ENCODE results near the gene MED28.
"Not testable (repeated sequence)": the region's sequence is repeated elsewhere in the genome, so short reads cannot be mapped to it uniquely, and the experiment has no call there.

The MED28 gene

GRCh38 chr4:17614416-17615299 is at the start of gene MED28:
Gene MED28 (plus strand): TSS chr4:17614641. CDS start chr4:17614655, 14 bp downstream.
- DNase-seq, result peak; percentile 92 to 98 (median 97)

DNA sequence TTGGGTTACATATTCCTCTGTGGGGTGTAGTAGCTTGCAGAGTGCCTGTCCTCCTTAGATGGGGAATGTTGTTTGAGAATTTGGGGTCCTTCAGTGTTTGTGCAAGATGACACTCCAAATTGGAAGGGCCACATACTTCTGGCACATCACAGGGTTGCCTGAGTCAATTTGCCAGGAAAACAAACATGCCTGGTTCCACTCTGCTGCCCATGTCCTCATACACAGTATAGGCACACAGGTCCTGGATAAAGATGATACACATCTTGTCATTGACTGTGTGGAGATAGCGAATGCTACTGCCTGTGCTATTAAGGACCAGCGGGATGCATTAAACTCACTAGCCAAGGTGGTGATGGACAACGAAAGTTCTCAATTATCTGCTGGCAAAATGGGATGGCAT is 48.6 kb upstream of the MED28 start:
- no peak for DNase-seq

DNA sequence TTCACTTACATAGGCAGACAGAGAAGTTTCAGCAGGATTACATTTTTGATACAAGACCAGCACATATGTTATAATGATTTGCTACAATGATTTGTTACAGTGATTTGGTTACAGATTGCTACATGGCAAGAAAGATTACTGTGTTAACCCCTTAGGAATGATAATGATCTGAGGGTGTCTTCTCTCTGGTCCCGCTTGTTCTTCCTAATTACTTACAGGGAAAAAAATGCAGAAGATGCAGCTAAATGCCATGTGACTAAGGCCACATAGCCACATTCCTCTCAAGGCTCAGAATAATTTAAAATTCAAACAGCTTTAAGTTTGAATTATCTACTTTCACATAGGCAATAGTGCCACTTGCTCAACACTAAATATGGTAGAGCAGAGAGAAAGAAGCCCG is 47.2 kb upstream of the MED28 start:
- no peak for DNase-seq

DNA sequence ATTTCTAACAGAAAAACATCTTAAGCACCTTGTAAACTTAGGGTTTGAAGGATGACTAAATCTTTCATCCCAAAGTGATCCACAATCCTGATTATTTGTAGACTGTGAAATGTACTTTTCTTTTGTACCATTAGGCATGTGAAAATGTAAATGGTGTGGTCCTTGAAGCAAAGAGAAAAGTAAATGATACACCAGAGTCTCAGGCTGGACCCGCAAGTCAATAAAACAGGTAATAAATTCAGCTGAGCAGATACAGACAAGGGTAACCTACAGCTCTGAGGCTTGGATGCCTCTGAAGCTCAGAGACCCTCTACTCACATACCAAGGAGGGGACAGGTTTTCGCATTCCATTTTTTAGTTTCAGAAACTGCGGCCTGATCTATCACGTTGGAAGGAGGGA is 40.2 kb upstream of the MED28 start:
- no peak for DNase-seq

DNA sequence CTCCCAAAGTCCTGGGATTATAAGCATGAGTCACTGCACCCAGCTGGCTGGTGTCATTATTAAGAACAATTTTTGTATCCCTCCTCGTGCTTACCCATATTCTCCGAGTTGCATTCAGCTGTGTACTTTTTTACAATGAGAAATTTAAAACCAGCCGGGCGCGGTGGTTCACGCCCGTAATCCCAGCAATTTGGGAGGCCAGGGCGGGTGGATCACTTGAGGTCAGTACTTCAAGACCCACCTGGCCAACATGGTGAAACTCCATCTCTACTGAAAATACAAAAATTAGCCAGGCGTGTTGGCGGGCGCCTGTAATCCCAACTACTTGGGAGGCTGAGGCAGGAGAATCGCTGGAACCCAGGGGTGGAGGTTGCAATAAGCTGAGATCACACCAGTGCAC is 39.3 kb upstream of the MED28 start:
- not testable (repeated sequence) for DNase-seq

DNA sequence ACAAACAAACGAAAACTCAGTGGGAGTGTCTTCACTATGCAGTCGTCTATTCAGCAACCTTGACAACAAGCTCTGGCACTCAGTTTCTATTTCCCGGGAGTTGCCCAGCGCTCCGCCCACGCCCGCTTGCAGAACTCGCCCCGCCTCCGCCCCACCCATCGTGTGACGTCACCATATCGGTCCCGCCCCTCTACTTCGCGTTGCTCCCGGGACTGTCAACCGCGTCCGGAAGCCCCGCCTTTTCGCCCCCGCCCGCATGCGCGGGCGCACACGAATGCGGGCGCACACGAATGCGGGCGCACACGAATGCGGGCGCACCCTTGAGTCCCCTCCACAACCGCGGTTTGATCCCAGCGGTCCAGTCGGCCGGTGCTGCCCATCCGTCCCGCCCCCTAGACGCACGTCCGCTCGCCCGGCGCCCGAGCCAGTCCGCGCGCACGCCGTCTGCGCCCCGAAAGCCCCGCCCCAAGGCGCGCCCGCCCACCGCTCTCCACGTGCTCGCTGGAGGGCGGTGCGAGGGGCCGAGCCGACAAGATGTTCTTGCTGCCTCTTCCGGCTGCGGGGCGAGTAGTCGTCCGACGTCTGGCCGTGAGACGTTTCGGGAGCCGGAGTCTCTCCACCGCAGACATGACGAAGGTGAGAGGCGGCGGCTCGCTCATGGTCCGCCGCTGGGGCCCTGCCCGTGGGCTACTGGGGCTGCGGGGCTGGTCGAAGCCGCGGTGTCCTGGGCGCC is 37.3 kb upstream of the MED28 start, which contains the start of gene LAP3:
Gene LAP3, plus strand, starts transcription at position 267 of the 733 bp plus-strand sequence. Its CDS starts 268 bp downstream, at position 535.
- DNase-seq, result peak; percentile 98 to 99 (median 98)

GRCh38 chr4:17577665-17578481 is 36.6 kb upstream of the MED28 start:
- peak in 2 of 3 experiments; percentile 35 to 67 for DNase-seq

DNA sequence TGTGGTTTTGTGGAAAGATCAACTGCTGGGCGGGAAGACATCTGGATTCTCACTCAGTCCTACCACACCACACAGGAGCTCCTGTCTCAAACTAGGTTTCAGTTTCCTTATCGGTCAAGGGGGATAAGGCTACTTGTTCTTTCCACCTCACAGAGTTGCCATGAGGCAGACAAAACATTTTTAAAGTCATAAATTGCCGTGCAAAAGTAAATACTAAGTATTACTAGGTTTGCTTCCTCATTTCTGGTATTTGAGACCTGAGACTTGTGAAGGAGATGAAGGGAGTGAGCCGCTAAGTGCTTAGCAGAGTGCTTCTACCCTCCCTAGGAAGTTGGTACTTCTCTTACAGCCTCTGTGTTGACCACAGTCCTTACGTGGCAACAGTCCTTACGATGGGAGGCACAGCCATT is 36.0 kb upstream of the MED28 start:
- DNase-seq, result no peak

GRCh38 chr4:17580969-17581368 is 33.5 kb upstream of the MED28 start:
- no peak for DNase-seq

DNA sequence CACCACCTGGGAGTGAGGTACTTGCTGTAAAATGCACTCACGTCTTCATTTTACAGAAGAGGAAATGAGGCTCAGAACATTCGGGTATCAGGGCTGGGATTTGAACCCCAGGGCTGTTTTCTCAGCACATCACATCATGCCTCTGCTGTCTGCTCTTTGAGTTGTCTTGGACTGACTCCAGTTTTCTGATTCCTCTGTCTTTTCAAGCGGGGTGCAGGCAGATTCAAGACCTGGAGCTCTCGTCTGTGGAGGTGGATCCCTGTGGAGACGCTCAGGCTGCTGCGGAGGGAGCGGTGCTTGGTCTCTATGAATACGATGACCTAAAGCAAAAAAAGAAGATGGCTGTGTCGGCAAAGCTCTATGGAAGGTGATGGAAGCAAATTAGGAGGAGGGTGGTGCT is 31.2 kb upstream of the MED28 start:
- DNase-seq, result no peak

DNA sequence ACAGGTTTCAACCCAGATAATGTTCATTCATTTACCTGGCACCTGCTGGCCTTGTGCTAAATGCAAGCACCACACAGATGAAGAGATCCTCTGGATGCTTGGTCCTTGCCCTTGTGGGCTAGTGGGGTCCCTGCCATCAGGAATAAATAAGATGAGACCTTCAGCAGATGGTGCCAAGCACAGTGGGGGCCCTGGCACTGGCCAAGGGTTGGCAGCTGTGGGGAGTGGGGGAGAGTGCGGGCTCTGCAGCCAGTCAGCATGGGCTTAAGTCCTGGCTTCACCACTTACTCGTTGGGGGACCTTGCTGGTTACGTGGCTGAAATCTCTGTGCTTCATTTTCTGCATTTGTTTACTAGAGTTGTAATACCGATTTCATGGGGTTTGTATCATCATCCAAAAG is 30.5 kb upstream of the MED28 start:
- DNase-seq, result no peak

GRCh38 chr4:17584521-17585213 is 29.8 kb upstream of the MED28 start:
- no peak for DNase-seq

GRCh38 chr4:17587094-17587822 is 27.2 kb upstream of the MED28 start:
- DNase-seq, result no peak

DNA sequence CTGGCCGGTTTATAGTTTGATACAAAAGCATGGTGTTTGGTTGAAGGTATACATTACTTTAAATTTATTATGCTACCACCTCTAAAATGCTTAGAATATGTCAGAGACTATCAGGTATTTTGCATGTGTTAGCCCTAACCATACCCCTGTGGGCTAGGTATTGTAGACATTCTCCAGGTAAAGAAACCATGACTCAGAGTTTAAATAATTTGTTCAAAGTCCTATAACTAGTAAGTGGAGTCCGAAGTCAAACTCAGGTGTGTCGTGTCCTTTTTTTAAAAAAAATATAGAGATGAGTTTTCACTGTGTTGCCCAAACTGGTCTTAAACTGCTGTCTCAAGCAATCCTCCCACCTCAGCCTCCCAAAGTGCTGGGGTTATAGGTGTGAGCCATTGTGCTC is 25.1 kb upstream of the MED28 start:
- no peak for DNase-seq

- no peak for DNase-seq
These were observed 18.9 kb upstream of the MED28 start for GRCh38 chr4:17595471-17596005.

DNA sequence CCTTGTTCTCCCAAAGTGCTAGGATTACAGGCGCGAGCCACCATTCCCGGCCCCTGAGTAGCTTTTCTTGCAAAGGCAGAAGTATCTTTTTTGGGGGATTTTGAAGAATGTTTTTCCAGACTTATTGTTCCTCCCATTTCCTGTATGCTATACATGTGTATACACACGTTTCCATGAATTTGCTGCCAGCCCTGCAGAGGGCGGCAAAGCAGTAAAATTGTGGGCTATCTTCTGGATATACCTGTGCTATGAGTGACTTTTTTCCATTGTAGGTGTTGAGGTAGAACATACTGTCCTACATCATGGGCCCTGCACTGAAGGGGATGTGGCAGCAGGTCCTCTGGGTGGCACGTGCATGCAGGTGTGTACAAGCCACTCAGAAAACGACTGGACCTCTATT is 16.9 kb upstream of the MED28 start:
- peak in 2 of 3 experiments; percentile 4 to 49 for DNase-seq

DNA sequence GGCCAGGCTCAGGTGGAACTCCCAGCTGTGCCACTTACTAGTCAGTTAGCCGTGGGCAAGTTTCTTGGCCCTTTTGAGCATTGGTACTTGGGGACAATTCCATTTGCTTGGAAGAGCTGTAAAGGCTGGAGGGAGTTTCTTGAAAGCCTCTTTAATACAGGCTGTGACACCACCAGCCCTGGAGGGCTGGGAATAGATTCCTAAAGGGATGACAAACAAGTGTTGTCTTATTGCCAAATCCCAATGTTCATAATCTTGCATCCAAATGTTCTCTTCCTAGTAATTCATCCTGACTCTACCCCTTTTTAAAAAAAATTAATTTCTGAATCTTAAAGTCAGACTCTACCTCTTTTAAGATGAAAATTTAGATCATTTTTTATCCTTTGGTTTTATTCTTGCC is 14.6 kb upstream of the MED28 start:
- DNase-seq, result no peak

DNA sequence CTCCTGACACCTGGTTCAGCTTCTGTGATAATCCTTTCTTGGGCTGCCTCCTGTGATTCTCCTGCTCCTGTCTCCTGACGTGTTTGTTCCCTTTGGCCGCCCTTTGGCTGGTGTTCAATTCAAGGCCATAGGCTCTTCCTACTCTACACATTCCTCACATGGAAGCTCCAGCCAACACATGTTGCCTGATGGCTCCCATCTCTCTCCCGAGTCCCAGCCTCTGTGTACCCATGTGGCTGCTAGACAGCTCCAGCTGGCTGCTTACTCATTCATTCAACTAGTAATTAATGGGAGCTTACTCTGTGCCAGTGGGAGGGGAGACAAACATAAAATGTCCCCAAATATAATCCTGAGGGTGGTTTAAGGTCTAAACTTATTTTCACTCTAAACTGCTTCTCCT is 9.2 kb upstream of the MED28 start:
- DNase-seq, result no peak

GRCh38 chr4:17613761-17614415 is 553 bp upstream of the MED28 start:
- DNase-seq, result peak in 2 of 3 experiments; percentile 39 to 64

- DNase-seq, result no peak
These were observed 1.8 kb downstream of the MED28 start for GRCh38 chr4:17616283-17616682.

DNA sequence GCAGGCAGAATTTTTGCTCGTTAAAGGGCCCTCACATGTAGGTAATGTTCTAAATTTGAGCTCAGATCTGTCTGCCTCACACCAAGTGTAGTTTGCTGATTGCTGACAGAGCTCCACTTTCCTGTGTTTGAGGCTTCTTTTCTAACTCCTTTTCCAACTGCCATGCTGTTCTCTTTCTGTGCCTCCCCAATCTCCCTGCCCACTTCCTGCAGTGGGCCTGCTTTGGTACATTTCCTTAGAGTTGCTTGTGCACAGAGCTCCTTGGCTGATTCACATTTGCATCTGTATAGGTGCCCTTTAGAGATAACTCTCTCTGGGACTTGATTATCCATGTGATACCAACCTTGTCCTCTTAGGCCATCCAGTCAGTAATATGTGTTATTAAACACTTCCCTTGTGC is 4.5 kb downstream of the MED28 start:
- no peak for DNase-seq
